GM04503 (cell line): ENCODE data around the gene CIT.

Experiments used
- DNase-seq: peaks from one replicate; pipeline ENCODE4 v3.0.0-alpha.2; 2012; ENCODE audit warnings: low read depth

CIT gene

GRCh38 chr12:119695034-119695433 is 182.1 kb downstream of the CIT start:
- no peak for DNase-seq

- no peak for DNase-seq
These were observed 183.0 kb downstream of the CIT start for GRCh38 chr12:119694111-119694510.

- DNase-seq: no peak
These were observed 183.6 kb downstream of the CIT start for GRCh38 chr12:119693511-119693910.

- peak; percentile 98 for DNase-seq
These were observed 184.1 kb downstream of the CIT start for GRCh38 chr12:119692997-119693396.

- DNase-seq: no peak
These were observed 184.7 kb downstream of the CIT start for GRCh38 chr12:119692410-119692809.

- no peak for DNase-seq
These were observed 185.8 kb downstream of the CIT start for GRCh38 chr12:119691202-119691810.

- no peak for DNase-seq
These were observed 187.1 kb downstream of the CIT start for GRCh38 chr12:119689935-119690500.

GRCh38 chr12:119687879-119688278 is 189.2 kb downstream of the CIT start:
- DNase-seq: no peak

GRCh38 chr12:119687406-119687805 is 189.7 kb downstream of the CIT start:
- DNase-seq: no peak

GRCh38 chr12:119686776-119687175 is 190.3 kb downstream of the CIT start:
- no peak for DNase-seq

- DNase-seq: no peak
These were observed 190.8 kb downstream of the CIT start for GRCh38 chr12:119686355-119686754.

GRCh38 chr12:119685375-119685774 is 191.7 kb downstream of the CIT start:
- DNase-seq: no peak

GRCh38 chr12:119684711-119685369 is 192.3 kb downstream of the CIT start:
- DNase-seq: no peak

GRCh38 chr12:119683816-119684215 is 193.3 kb downstream of the CIT start:
- no peak for DNase-seq

- no peak for DNase-seq
These were observed 193.7 kb downstream of the CIT start for GRCh38 chr12:119683413-119683812.

- no peak for DNase-seq
These were observed 194.4 kb downstream of the CIT start for GRCh38 chr12:119682639-119683252.

- no peak for DNase-seq
These were observed 195.1 kb downstream of the CIT start for GRCh38 chr12:119681728-119682638.

GRCh38 chr12:119681111-119681510 is 196.0 kb downstream of the CIT start:
- no peak for DNase-seq

- no peak for DNase-seq
These were observed 197.6 kb downstream of the CIT start for GRCh38 chr12:119679490-119679889.

GRCh38 chr12:119679081-119679480 is 198.0 kb downstream of the CIT start:
- DNase-seq: no peak

- no peak for DNase-seq
These were observed 198.7 kb downstream of the CIT start for GRCh38 chr12:119678459-119678858.

- DNase-seq: no peak
These were observed 200.5 kb downstream of the CIT start for GRCh38 chr12:119676573-119676972.
